Endodermal cell (in vitro differentiated cells): ENCODE measurements around the gene MALAT1. TPM values are rescaled to one million over a fixed set of nuclear protein-coding genes. Genes with fewer than 3 reads are reported as not detected.
"Not testable (repeated sequence)": the region's sequence is repeated elsewhere in the genome, so short reads cannot be mapped to it uniquely, and the experiment has no call there.

Experiments
- DNase-seq: peaks from one replicate; pipeline ENCODE4 v3.0.0-alpha.2; 2017
- H3K27ac ChIP-seq: 2 replicates; pipeline ENCODE4 v1.5.1; 2013; ENCODE audit warnings: mild to moderate bottlenecking, low read depth, low read length, moderate library complexity
- H3K27me3 ChIP-seq: 2 replicates; pipeline ENCODE4 v1.6.1; 2013; ENCODE audit warnings: mild to moderate bottlenecking, low read length, moderate library complexity; ENCODE audit not compliant: insufficient read depth, control insufficient read depth, poor library complexity, severe bottlenecking
- H3K36me3 ChIP-seq: 2 replicates; pipeline ENCODE4 v1.7.0; 2013; ENCODE audit warnings: mild to moderate bottlenecking, low read length, moderate library complexity; ENCODE audit not compliant: control insufficient read depth, insufficient read depth
- H3K4me1 ChIP-seq: one replicate; pipeline ENCODE4 v1.7.0; 2013; ENCODE audit warnings: low read length; ENCODE audit not compliant: control insufficient read depth, insufficient read depth
- H3K4me3 ChIP-seq: 2 replicates; pipeline ENCODE4 v1.5.1; 2013; ENCODE audit warnings: mild to moderate bottlenecking, low read length, moderate library complexity
- H3K9ac ChIP-seq: 2 replicates; pipeline ENCODE4 v1.6.1; 2013; ENCODE audit warnings: mild to moderate bottlenecking, low read length, moderate library complexity; ENCODE audit not compliant: poor library complexity, severe bottlenecking; ENCODE audit errors: extremely low read depth
- H3K9me3 ChIP-seq: 2 replicates; pipeline ENCODE4 v1.6.1; 2013; ENCODE audit warnings: mild to moderate bottlenecking, low read length, moderate library complexity; ENCODE audit not compliant: control insufficient read depth
- H3K27ac Mint-ChIP-seq: 2 replicates; pipeline ENCODE4 v1.8.0; 2020; ENCODE audit warnings: mixed read lengths
- H3K27me3 Mint-ChIP-seq: 2 replicates; pipeline ENCODE4 v1.8.0; 2021; ENCODE audit warnings: mild to moderate bottlenecking, mixed read lengths; ENCODE audit not compliant: insufficient read depth
- H3K36me3 Mint-ChIP-seq: 2 replicates; pipeline ENCODE4 v1.8.0; 2020; ENCODE audit warnings: low read depth, mixed read lengths
- H3K4me1 Mint-ChIP-seq: 2 replicates; pipeline ENCODE4 v1.8.0; 2020; ENCODE audit warnings: mixed read lengths
- H3K4me3 Mint-ChIP-seq: 2 replicates; pipeline ENCODE4 v1.8.0; 2020; ENCODE audit warnings: mild to moderate bottlenecking, moderate library complexity, mixed read lengths
- H3K9me3 Mint-ChIP-seq: 2 replicates; pipeline ENCODE4 v1.8.0; 2020; ENCODE audit warnings: mild to moderate bottlenecking, mixed read lengths
- WGBS, 2 experiments: methylation state at CpG; one replicate each; pipeline versions ENCODE4 v1.1.5 to v1.1.7; 2013; ENCODE audit warnings: missing lambda C conversion rate in 2 of 2, mixed read lengths in 1 of 2; ENCODE audit not compliant: insufficient coverage in 1 of 2, insufficient read length in 1 of 2; 5-methylcytosine and 5-hydroxymethylcytosine counted together
- total RNA-seq, 2 donors: library from RNA; stranded (reverse); fragmentation: NEBNext Ultra II Directional in 1 of 2; extraction: Animal tissue kit (Norgen Biotek cat#: 25700) in 1 of 2; gene quantifications; 2 replicates in 1 of 2; 3 replicates in 1 of 2; pipeline ENCODE4 v1.2.1, GENCODE V29; 2021
- TF ChIP-seq, protein P1 (sequence below): fragments of 200-600 bp; sonication (generic); conservative IDR thresholded peaks from 2 replicates; pipeline ENCODE4 v1.5.0; 2021; ENCODE audit warnings: antibody characterized with exemption, mild to moderate bottlenecking

Gene MALAT1
- total RNA-seq, 2 donors from 2014 or later: 5,233 to 6,894 TPM

DNA sequence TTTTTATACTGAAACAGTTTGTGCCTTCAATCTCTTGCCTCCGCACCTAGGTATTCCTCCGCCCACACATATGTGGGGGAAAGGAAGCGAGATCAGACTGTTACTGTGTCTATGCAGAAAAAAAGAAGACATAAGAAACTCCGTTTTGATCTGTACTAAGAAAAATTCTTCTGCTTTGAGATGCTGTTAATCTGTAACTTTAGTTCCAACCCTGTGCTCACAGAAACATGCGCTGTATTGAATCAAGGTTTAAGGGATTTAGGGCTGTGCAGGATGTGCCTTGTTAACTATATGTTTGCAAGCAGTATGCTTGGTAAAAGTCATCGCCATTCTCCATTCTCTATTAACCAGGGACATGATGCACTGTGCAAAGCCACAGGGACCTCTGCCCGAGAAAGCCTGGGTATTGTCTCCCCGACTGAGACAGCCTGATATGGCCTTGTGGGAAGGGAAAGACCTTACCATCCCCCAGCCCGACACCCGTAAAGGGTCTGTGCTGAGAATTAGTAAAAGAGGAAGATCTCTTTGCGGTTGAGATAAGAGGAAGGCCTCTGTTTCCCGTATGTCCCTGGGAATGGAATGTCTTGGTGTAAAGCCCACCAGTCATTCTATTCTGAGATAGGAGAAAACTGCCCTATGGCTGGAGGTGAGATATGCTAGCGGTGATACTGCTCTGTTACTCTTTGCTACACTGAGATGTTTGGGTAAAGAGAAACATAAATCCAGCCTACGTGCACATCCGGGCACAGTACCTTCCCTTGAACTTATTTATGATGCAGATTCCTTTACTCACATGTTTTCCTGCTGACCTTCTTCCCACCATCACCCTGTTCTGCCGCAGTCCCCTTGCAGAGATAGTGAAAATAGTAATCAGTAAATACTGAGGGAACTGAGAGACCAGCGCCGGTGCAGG lies 24.1 kb downstream of the MALAT1 start:
- not testable (repeated sequence) for H3K9ac ChIP-seq, H3K27ac ChIP-seq, H3K4me1 ChIP-seq, H3K9me3 Mint-ChIP-seq, H3K27me3 ChIP-seq, H3K9me3 ChIP-seq, H3K27me3 Mint-ChIP-seq, H3K4me3 Mint-ChIP-seq, DNase-seq
- WGBS, 2 experiments: 79 to 81% methylated on average over 10 to 18 of the region's 18 CpGs
- H3K4me3 ChIP-seq: peak overlapping the region; percentile 36
- Mint-ChIP-seq H3K27ac (peak overlapping the region; percentile 0), H3K36me3 (peaks cover 12% of the 10 kb centered on the region), H3K4me1 (peaks cover 31% of the 10 kb centered on the region)
- H3K36me3 ChIP-seq: peaks cover 11% of the 10 kb centered on the region

DNA sequence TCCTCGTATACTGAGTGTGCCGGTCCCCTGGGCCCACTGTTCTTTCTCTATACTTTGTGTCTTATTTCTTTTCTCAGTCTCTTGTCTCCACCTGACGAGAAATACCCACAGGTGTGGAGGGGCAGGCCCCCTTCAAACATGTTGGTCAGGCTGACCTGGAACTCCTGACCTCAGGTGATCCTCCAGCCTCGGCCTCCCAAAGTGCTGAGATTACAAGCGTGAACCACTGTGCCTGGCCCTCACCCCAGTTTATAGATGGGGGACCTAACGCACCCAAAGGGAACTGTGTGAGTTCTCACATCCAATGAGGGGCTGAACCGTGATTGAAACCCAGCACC lies 24.8 kb downstream of the MALAT1 start:
- not testable (repeated sequence) for H3K4me1 ChIP-seq, H3K9me3 Mint-ChIP-seq, H3K27me3 Mint-ChIP-seq, H3K9ac ChIP-seq, H3K4me3 Mint-ChIP-seq, H3K27me3 ChIP-seq, H3K27ac ChIP-seq, DNase-seq, H3K27ac Mint-ChIP-seq, H3K4me3 ChIP-seq, H3K9me3 ChIP-seq
- peaks cover 14% of the 10 kb centered on the region for H3K36me3 ChIP-seq
- peaks cover 31% of the 10 kb centered on the region for H3K4me1 Mint-ChIP-seq
- peaks cover 12% of the 10 kb centered on the region for H3K36me3 Mint-ChIP-seq
- 94 to 97% methylated on average over 7 of the region's 7 CpGs for WGBS, 2 experiments

DNA sequence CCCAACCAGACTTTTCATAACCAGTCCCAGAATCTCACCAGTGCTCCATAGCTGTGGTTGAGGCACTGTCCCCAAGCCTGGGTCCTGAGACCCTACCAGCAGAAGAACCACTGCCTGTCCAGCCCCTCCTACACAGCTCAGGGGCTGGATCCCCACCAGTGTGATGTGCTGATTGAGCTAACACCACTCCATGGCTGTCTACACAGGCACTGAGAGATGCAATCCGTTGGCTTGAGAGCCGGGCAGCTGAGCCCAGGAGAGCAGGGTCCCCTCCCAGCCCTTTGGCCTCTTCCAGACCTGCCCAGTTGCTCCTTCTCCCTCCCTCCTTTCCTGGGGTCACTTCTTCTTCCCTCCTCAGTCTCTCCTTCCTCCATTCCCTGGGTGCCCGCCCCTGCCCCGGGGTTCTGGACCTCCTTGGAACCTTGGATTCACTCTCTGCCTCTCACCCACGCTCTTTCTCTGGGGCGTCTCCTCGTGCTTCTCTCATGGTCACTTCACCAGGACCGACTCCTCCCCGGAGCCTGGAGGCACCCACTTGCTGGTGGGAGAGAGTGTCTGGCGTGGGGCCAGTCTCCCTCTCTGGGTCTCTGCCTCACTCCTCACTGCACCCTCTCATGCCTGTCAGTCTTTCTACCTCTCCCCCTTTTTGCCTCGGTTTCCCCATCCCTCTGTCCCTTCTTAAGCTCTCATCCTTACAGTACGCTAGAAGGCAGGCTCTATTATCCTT lies 25.3 kb downstream of the MALAT1 start:
- Histone ChIP-seq H3K27ac (no peak overlapping the region), H3K36me3 (peaks cover 20% of the 10 kb centered on the region), H3K27me3 (no peaks in the 10 kb centered on the region), H3K9ac (no peak overlapping the region), H3K4me3 (no peak overlapping the region), H3K9me3 (no peaks in the 10 kb centered on the region), H3K4me1 (peaks cover 2% of the 10 kb centered on the region)
- DNase-seq: peak; percentile 63
- peaks cover 4% of the 10 kb centered on the region for H3K27me3 Mint-ChIP-seq
- H3K36me3 Mint-ChIP-seq: peaks cover 15% of the 10 kb centered on the region
- 33 to 66% methylated on average over 2 to 12 of the region's 12 CpGs for WGBS, 2 experiments
- H3K4me3 Mint-ChIP-seq: peak overlapping the region; percentile 71
- H3K27ac Mint-ChIP-seq: peak overlapping the region; percentile 63
- H3K9me3 Mint-ChIP-seq: no peaks in the 10 kb centered on the region
- TF ChIP-seq, protein P1, sequence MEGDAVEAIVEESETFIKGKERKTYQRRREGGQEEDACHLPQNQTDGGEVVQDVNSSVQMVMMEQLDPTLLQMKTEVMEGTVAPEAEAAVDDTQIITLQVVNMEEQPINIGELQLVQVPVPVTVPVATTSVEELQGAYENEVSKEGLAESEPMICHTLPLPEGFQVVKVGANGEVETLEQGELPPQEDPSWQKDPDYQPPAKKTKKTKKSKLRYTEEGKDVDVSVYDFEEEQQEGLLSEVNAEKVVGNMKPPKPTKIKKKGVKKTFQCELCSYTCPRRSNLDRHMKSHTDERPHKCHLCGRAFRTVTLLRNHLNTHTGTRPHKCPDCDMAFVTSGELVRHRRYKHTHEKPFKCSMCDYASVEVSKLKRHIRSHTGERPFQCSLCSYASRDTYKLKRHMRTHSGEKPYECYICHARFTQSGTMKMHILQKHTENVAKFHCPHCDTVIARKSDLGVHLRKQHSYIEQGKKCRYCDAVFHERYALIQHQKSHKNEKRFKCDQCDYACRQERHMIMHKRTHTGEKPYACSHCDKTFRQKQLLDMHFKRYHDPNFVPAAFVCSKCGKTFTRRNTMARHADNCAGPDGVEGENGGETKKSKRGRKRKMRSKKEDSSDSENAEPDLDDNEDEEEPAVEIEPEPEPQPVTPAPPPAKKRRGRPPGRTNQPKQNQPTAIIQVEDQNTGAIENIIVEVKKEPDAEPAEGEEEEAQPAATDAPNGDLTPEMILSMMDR: no peak
- H3K4me1 Mint-ChIP-seq: peaks cover 31% of the 10 kb centered on the region
